Calu3 (cell line): Measurements from ENCODE around the gene LINC00237. TPM values are rescaled to one million over a fixed set of nuclear protein-coding genes. Genes with fewer than 3 reads are reported as not detected.

Experiments
- BruUV-seq: library from RNA; stranded (reverse); fragments of 400-500 nt; replicated peaks from 2 replicates; lab custom pipeline; 2021; lab: Mats Ljungman, UMichigan
- CTCF ChIA-PET: fragments of 300-600 bp; sonication (Branson Sonifier 250); formaldehyde crosslinking; loops from one replicate; lab custom pipeline; 2022; ENCODE audit warnings: antibody characterized with exemption; lab: Charles Lee
- DNase-seq: peaks from one replicate; pipeline ENCODE4 v3.0.0; 2022
- H3K27ac Mint-ChIP-seq: one replicate; pipeline ENCODE4 v1.8.0; 2022; ENCODE audit warnings: mixed read lengths; ENCODE audit not compliant: unreplicated experiment
- H3K27me3 Mint-ChIP-seq: one replicate; pipeline ENCODE4 v1.8.0; 2022; ENCODE audit warnings: mixed read lengths; ENCODE audit not compliant: unreplicated experiment
- H3K36me3 Mint-ChIP-seq: one replicate; pipeline ENCODE4 v1.8.0; 2022; ENCODE audit warnings: mild to moderate bottlenecking, moderate library complexity, mixed read lengths; ENCODE audit not compliant: insufficient read depth, unreplicated experiment
- H3K4me1 Mint-ChIP-seq: one replicate; pipeline ENCODE4 v1.8.0; 2022; ENCODE audit warnings: mild to moderate bottlenecking, low read depth, mixed read lengths; ENCODE audit not compliant: unreplicated experiment
- H3K4me3 Mint-ChIP-seq: one replicate; pipeline ENCODE4 v1.8.0; 2022; ENCODE audit warnings: mild to moderate bottlenecking, low read depth, moderate library complexity, mixed read lengths; ENCODE audit not compliant: unreplicated experiment
- H3K9me3 Mint-ChIP-seq: one replicate; pipeline ENCODE4 v1.8.0; 2022; ENCODE audit warnings: low read depth, mixed read lengths; ENCODE audit not compliant: unreplicated experiment
- CTCF ChIP-seq: fragments of 200-600 bp; IDR thresholded peaks from one replicate; pipeline ENCODE4 v1.8.0; 2022; ENCODE audit warnings: antibody characterized with exemption; ENCODE audit not compliant: unreplicated experiment
- intact Hi-C: fragments of 100-400 bp; cut with micrococcal nuclease; formaldehyde crosslinking; loops from one replicate; pipeline ENCODE4 v1.10.0; 2022; ENCODE audit not compliant: unreplicated experiment
- total RNA-seq: library from RNA; stranded (reverse); gene quantifications from 2 replicates; pipeline ENCODE4 v1.2.3, GENCODE V29; 2022

The LINC00237 gene
- total RNA-seq, 1 experiment from 2014 or later = not detected

- no peaks in the 10 kb centered on the region for H3K36me3 Mint-ChIP-seq
- no peak for TF ChIP-seq CTCF
- no peak for DNase-seq
- BruUV-seq = no TSS peak
- no peaks in the 10 kb centered on the region for H3K4me1 Mint-ChIP-seq
- H3K27me3 Mint-ChIP-seq = no peaks in the 10 kb centered on the region
- CTCF ChIA-PET = no interaction called here
- intact Hi-C loops = no loop called here
- H3K4me3 Mint-ChIP-seq = no peak overlapping the region
- H3K9me3 Mint-ChIP-seq = no peaks in the 10 kb centered on the region
- no peak overlapping the region for H3K27ac Mint-ChIP-seq
Measured at GRCh38 chr20:21050710-21051109, 55.4 kb downstream of the LINC00237 start.

DNA sequence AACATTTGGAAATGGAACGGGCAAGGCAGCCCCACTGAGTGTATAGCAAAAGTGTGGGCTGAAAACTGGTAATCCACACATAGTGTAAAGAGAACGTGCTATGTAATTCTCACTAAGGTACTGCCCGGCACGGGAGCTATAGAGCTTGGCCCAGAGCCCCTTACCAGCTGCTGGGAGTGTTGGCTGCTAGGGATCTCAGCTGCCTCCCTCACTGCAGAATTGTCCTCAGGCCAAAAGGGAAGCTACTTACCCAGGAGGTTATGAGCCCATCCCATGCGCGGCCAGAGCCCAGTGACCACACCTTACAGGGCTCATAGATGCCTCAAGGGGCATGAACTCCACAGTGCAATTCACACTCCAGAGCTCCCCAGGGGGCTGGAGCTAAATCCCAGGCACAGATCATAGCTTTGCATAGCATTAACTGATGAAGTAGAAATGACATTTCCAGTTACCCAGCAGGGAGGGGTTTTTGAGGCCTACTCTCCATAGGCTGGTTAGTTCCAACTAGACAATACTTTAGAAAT, 56.8 kb downstream of the LINC00237 start:
- Mint-ChIP-seq H3K27ac (no peak overlapping the region), H3K4me3 (no peak overlapping the region), H3K36me3 (no peaks in the 10 kb centered on the region), H3K9me3 (no peaks in the 10 kb centered on the region), H3K27me3 (no peaks in the 10 kb centered on the region), H3K4me1 (no peaks in the 10 kb centered on the region)
- TF ChIP-seq CTCF = no peak
- CTCF ChIA-PET = no interaction called here
- no peak for DNase-seq
- BruUV-seq = no TSS peak
- intact Hi-C loops = no loop called here

DNA sequence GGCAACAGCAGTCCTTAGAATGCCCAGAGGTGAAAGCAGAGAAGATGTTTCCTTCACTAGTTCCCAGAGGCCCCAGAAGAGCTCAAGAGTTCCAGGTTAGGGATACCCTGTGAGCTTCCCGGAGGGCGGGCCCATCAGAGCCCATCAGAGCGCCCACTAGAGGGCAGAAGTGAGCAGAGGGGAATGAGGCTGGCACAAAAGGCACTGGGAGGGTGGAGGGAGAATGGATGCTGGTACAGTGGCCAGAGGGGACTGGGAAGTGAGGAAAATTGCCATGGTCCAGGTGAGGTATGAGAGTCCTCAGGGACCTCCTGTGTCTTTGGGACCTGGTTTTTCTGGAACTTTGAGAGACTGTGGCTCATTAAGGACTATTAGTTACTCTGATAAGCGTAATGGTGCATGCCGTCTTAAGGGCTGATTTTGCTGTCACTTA, 57.3 kb downstream of the LINC00237 start:
- Mint-ChIP-seq H3K27ac (no peak overlapping the region), H3K9me3 (no peaks in the 10 kb centered on the region), H3K4me3 (no peak overlapping the region), H3K27me3 (no peaks in the 10 kb centered on the region), H3K36me3 (no peaks in the 10 kb centered on the region), H3K4me1 (no peaks in the 10 kb centered on the region)
- BruUV-seq = no TSS peak
- CTCF ChIA-PET = no interaction called here
- intact Hi-C loops = no loop called here
- TF ChIP-seq CTCF = no peak
- DNase-seq = peak; percentile 17

GRCh38 chr20:21047981-21048380, 58.2 kb downstream of the LINC00237 start:
- CTCF ChIA-PET = no interaction called here

More at GRCh38 chr20:21047981-21048380, 58.2 kb downstream of the LINC00237 start:
- H3K9me3 Mint-ChIP-seq = no peaks in the 10 kb centered on the region
- H3K4me1 Mint-ChIP-seq = no peaks in the 10 kb centered on the region
- no peak for TF ChIP-seq CTCF
- no peak overlapping the region for H3K4me3 Mint-ChIP-seq
- no peak for DNase-seq
- no peak overlapping the region for H3K27ac Mint-ChIP-seq
- intact Hi-C loops = no loop called here
- no peaks in the 10 kb centered on the region for H3K36me3 Mint-ChIP-seq
- BruUV-seq = no TSS peak
- H3K27me3 Mint-ChIP-seq = no peaks in the 10 kb centered on the region
